Measurements from ENCODE around the gene FRMD3.
"Not testable (repeated sequence)": the region's sequence is repeated elsewhere in the genome, so short reads cannot be mapped to it uniquely, and the experiment has no call there.

Gene FRMD3

GRCh38 chr9:83388346-83388745, 149.9 kb downstream of the FRMD3 start:
- no peak for DNase-seq (ENCODE audit: low read depth in 2 of 2)

- DNase-seq (ENCODE audit: low read depth in 2 of 2) = no peak
Measured at GRCh38 chr9:83387401-83388185, 150.6 kb downstream of the FRMD3 start.

GRCh38 chr9:83385317-83385716, 152.9 kb downstream of the FRMD3 start:
- DNase-seq (ENCODE audit: low read depth in 2 of 2) = no peak

- DNase-seq (ENCODE audit: low read depth in 2 of 2) = no peak
Measured at GRCh38 chr9:83384214-83384613, 154.0 kb downstream of the FRMD3 start.

- DNase-seq (ENCODE audit: low read depth in 2 of 2) = no peak
Measured at GRCh38 chr9:83383034-83383433, 155.2 kb downstream of the FRMD3 start.

GRCh38 chr9:83382421-83382820, 155.8 kb downstream of the FRMD3 start:
- DNase-seq (ENCODE audit: low read depth in 2 of 2) = no peak

- no peak for DNase-seq (ENCODE audit: low read depth in 2 of 2)
Measured at GRCh38 chr9:83379045-83379444, 159.2 kb downstream of the FRMD3 start.

GRCh38 chr9:83372957-83373356, 165.2 kb downstream of the FRMD3 start:
- no peak for DNase-seq (ENCODE audit: low read depth in 2 of 2)

- no peak for DNase-seq (ENCODE audit: low read depth in 2 of 2)
Measured at GRCh38 chr9:83367326-83367725, 170.9 kb downstream of the FRMD3 start.

- no peak for DNase-seq (ENCODE audit: low read depth in 2 of 2)
Measured at GRCh38 chr9:83362341-83362995, 175.7 kb downstream of the FRMD3 start.

- DNase-seq (ENCODE audit: low read depth in 2 of 2) = no peak
Measured at GRCh38 chr9:83359039-83359438, 179.2 kb downstream of the FRMD3 start.

- DNase-seq (ENCODE audit: low read depth in 2 of 2) = not testable (repeated sequence)
Measured at GRCh38 chr9:83358493-83358892, 179.7 kb downstream of the FRMD3 start.

GRCh38 chr9:83355729-83356151, 182.5 kb downstream of the FRMD3 start:
- DNase-seq (ENCODE audit: low read depth in 2 of 2) = no peak

GRCh38 chr9:83355024-83355444, 183.2 kb downstream of the FRMD3 start:
- no peak for DNase-seq (ENCODE audit: low read depth in 2 of 2)

GRCh38 chr9:83349031-83349430, 189.2 kb downstream of the FRMD3 start:
- DNase-seq (ENCODE audit: low read depth in 2 of 2) = no peak

GRCh38 chr9:83346655-83347420, 191.4 kb downstream of the FRMD3 start:
- DNase-seq (ENCODE audit: low read depth in 2 of 2) = no peak

GRCh38 chr9:83343366-83343999, 194.7 kb downstream of the FRMD3 start:
- DNase-seq (ENCODE audit: low read depth in 2 of 2) = no peak

GRCh38 chr9:83342731-83343130, 195.5 kb downstream of the FRMD3 start:
- DNase-seq (ENCODE audit: low read depth in 2 of 2) = no peak

GRCh38 chr9:83342006-83342405, 196.2 kb downstream of the FRMD3 start:
- no peak for DNase-seq (ENCODE audit: low read depth in 2 of 2)

- no peak for DNase-seq (ENCODE audit: low read depth in 2 of 2)
Measured at GRCh38 chr9:83340451-83340850, 197.8 kb downstream of the FRMD3 start.

- DNase-seq (ENCODE audit: low read depth in 2 of 2) = no peak
Measured at GRCh38 chr9:83339435-83339834, 198.8 kb downstream of the FRMD3 start.

- DNase-seq (ENCODE audit: low read depth in 2 of 2) = no peak
Measured at GRCh38 chr9:83336706-83337105, 201.5 kb downstream of the FRMD3 start.
